IPS DF 19.7 (cell line): ENCODE data around the gene SLC12A7.
"Not testable (repeated sequence)": the region's sequence is repeated elsewhere in the genome, so short reads cannot be mapped to it uniquely, and the experiment has no call there.

Experiments used
- DNase-seq: peaks from one replicate; pipeline ENCODE4 v3.0.0-alpha.2; 2013; ENCODE audit warnings: low read depth, low spot score

Gene SLC12A7

GRCh38 chr5:1097381-1097987 is 14.4 kb downstream of the SLC12A7 start:
- no peak for DNase-seq

GRCh38 chr5:1096838-1097237 is 15.0 kb downstream of the SLC12A7 start:
- no peak for DNase-seq

GRCh38 chr5:1095990-1096363 is 15.9 kb downstream of the SLC12A7 start:
- no peak for DNase-seq

- no peak for DNase-seq
Measured at GRCh38 chr5:1095302-1095989, 16.4 kb downstream of the SLC12A7 start.

GRCh38 chr5:1094670-1095190 is 17.1 kb downstream of the SLC12A7 start:
- DNase-seq = no peak

GRCh38 chr5:1093361-1093760 is 18.5 kb downstream of the SLC12A7 start:
- DNase-seq = no peak

- no peak for DNase-seq
Measured at GRCh38 chr5:1092122-1092521, 19.7 kb downstream of the SLC12A7 start.

- DNase-seq = no peak
Measured at GRCh38 chr5:1091632-1092031, 20.2 kb downstream of the SLC12A7 start.

- DNase-seq = no peak
Measured at GRCh38 chr5:1090538-1090937, 21.3 kb downstream of the SLC12A7 start.

GRCh38 chr5:1089621-1090040 is 22.2 kb downstream of the SLC12A7 start:
- DNase-seq = no peak

GRCh38 chr5:1089146-1089545 is 22.7 kb downstream of the SLC12A7 start:
- DNase-seq = no peak

- DNase-seq = no peak
Measured at GRCh38 chr5:1088726-1089125, 23.1 kb downstream of the SLC12A7 start.

- no peak for DNase-seq
Measured at GRCh38 chr5:1088031-1088430, 23.8 kb downstream of the SLC12A7 start.

- DNase-seq = no peak
Measured at GRCh38 chr5:1087428-1087827, 24.4 kb downstream of the SLC12A7 start.

- DNase-seq = no peak
Measured at GRCh38 chr5:1086871-1087270, 25.0 kb downstream of the SLC12A7 start.

GRCh38 chr5:1086137-1086536 is 25.7 kb downstream of the SLC12A7 start:
- DNase-seq = no peak

- DNase-seq = no peak
Measured at GRCh38 chr5:1085391-1085790, 26.5 kb downstream of the SLC12A7 start.

GRCh38 chr5:1083823-1084605 is 27.8 kb downstream of the SLC12A7 start:
- no peak for DNase-seq

GRCh38 chr5:1083026-1083425 is 28.8 kb downstream of the SLC12A7 start:
- DNase-seq = not testable (repeated sequence)

- no peak for DNase-seq
Measured at GRCh38 chr5:1081519-1081918, 30.3 kb downstream of the SLC12A7 start.

GRCh38 chr5:1080432-1080831 is 31.4 kb downstream of the SLC12A7 start:
- no peak for DNase-seq

- no peak for DNase-seq
Measured at GRCh38 chr5:1079961-1080360, 31.9 kb downstream of the SLC12A7 start.

- no peak for DNase-seq
Measured at GRCh38 chr5:1079486-1079885, 32.4 kb downstream of the SLC12A7 start.
